SK-N-SH treated with all-trans-retinoic acid at 6 μM for 48 hours (cell line): ENCODE results near the gene AP1S2.

Experiments used
- ARNTL ChIP-seq: fragments of 450-650 bp; formaldehyde crosslinking; IDR thresholded peaks from 2 replicates; pipeline ENCODE4 v1.5.0; 2020; ENCODE audit warnings: low read depth, mild to moderate bottlenecking, moderate library complexity, borderline replicate concordance
- CREB5 ChIP-seq: fragments of 250-450 bp; sonication (Bioruptor Pico); IDR thresholded peaks from 2 replicates; pipeline ENCODE4 v1.5.1; 2020; ENCODE audit warnings: low read depth, mild to moderate bottlenecking, moderate library complexity
- CSDC2 ChIP-seq: fragments of 250-450 bp; sonication (Bioruptor Pico); IDR thresholded peaks from 2 replicates; pipeline ENCODE4 v1.5.0; 2020; ENCODE audit warnings: mild to moderate bottlenecking, moderate library complexity
- ESRRG ChIP-seq: fragments of 250-450 bp; sonication (Bioruptor Pico); IDR thresholded peaks from 2 replicates; pipeline ENCODE4 v1.6.1; 2021; ENCODE audit warnings: mild to moderate bottlenecking
- OSR1 ChIP-seq: fragments of 250-450 bp; sonication (Bioruptor Pico); IDR thresholded peaks from 2 replicates; pipeline ENCODE4 v1.8.0; 2022; ENCODE audit warnings: moderate library complexity, mild to moderate bottlenecking, inconsistent platforms
- TOX ChIP-seq: fragments of 250-450 bp; sonication (Bioruptor Pico); IDR thresholded peaks from 2 replicates; pipeline ENCODE4 v1.8.0; 2021; ENCODE audit warnings: mild to moderate bottlenecking, moderate library complexity, borderline replicate concordance
- ZC3H10 ChIP-seq: fragments of 250-450 bp; sonication (Bioruptor Pico); IDR thresholded peaks from 2 replicates; pipeline ENCODE4 v1.5.1; 2021; ENCODE audit warnings: mild to moderate bottlenecking, moderate library complexity
- TF ChIP-seq, protein P1 (sequence below): fragments of 250-450 bp; sonication (Bioruptor Pico); IDR thresholded peaks from 2 replicates; pipeline ENCODE4 v1.8.0; 2020; ENCODE audit warnings: mild to moderate bottlenecking, moderate library complexity, borderline replicate concordance

DNA sequence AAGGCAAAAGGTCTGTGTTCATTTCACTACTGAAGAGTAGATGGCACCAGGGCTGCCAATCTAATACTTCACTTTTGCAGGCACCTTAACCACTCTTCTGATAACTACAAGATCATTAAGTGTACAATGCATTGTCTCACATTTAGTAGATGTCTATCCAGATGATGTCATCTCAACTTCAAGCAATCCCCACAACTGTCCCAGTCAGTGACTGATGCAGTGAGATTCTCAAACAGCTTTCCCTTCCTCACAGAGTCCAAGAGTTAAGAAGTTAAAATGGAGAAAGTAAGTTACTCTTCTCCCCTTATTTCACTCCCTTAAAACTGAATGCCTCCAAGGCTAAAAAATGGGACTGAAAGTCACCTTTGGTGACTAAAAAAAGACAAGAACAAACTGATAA lies 10.7 kb downstream of the AP1S2 start:
- TF ChIP-seq OSR1 (CRISPR knock-in tag), result no peak
- no peak for TF ChIP-seq ZC3H10 (CRISPR knock-in tag)
- TF ChIP-seq, protein P1, sequence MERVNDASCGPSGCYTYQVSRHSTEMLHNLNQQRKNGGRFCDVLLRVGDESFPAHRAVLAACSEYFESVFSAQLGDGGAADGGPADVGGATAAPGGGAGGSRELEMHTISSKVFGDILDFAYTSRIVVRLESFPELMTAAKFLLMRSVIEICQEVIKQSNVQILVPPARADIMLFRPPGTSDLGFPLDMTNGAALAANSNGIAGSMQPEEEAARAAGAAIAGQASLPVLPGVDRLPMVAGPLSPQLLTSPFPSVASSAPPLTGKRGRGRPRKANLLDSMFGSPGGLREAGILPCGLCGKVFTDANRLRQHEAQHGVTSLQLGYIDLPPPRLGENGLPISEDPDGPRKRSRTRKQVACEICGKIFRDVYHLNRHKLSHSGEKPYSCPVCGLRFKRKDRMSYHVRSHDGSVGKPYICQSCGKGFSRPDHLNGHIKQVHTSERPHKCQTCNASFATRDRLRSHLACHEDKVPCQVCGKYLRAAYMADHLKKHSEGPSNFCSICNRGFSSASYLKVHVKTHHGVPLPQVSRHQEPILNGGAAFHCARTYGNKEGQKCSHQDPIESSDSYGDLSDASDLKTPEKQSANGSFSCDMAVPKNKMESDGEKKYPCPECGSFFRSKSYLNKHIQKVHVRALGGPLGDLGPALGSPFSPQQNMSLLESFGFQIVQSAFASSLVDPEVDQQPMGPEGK (CRISPR knock-in tag), result no peak
- no peak for TF ChIP-seq CSDC2 (CRISPR knock-in tag)
- TF ChIP-seq ARNTL (CRISPR knock-in tag), result no peak
- TF ChIP-seq ESRRG (CRISPR knock-in tag), result no peak
- no peak for TF ChIP-seq CREB5
- TF ChIP-seq TOX (CRISPR knock-in tag), result no peak
